Mesenchymal stem cell (in vitro differentiated cells and primary cell): ENCODE results near the gene KPNA6.

Experiments
- DNase-seq: peaks from one replicate; pipeline ENCODE4 v3.0.0-alpha.2; 2013
- H2AFZ ChIP-seq: one replicate; pipeline ENCODE4 v1.6.1; 2013; ENCODE audit warnings: low read depth, mild to moderate bottlenecking, control low read depth, inconsistent platforms, low read length, moderate library complexity
- H2AK5ac ChIP-seq: 2 replicates; pipeline ENCODE4 v1.6.1; 2013; ENCODE audit warnings: low read length, moderate library complexity, mild to moderate bottlenecking, inconsistent platforms; ENCODE audit not compliant: severe bottlenecking
- H2BK120ac ChIP-seq: one replicate; pipeline ENCODE4 v1.6.1; 2013; ENCODE audit warnings: low read depth, mild to moderate bottlenecking, inconsistent platforms, low read length, moderate library complexity
- H2BK12ac ChIP-seq, 2 experiments: one replicate each; pipeline ENCODE4 v1.6.1; 2013; ENCODE audit warnings: inconsistent platforms in 2 of 2, low read length in 2 of 2, mild to moderate bottlenecking in 2 of 2, moderate library complexity in 2 of 2, control low read depth in 1 of 2
- H2BK15ac ChIP-seq: one replicate; pipeline ENCODE4 v1.6.1; 2013; ENCODE audit warnings: mild to moderate bottlenecking, low read depth, inconsistent platforms; ENCODE audit not compliant: poor library complexity, severe bottlenecking
- H2BK5ac ChIP-seq: 2 replicates; pipeline ENCODE4 v1.6.1; 2013; ENCODE audit warnings: low read depth, mild to moderate bottlenecking, low read length, control low read depth, inconsistent platforms; ENCODE audit not compliant: poor library complexity, severe bottlenecking
- H3K14ac ChIP-seq, 2 experiments: one replicate each; pipeline ENCODE4 v1.6.1; 2013; ENCODE audit warnings: inconsistent platforms in 2 of 2, low read length in 2 of 2, control low read depth in 1 of 2, mild to moderate bottlenecking in 1 of 2, moderate library complexity in 1 of 2
- H3K18ac ChIP-seq, 2 experiments: one replicate each; pipeline ENCODE4 v1.6.1; 2013; ENCODE audit warnings: inconsistent platforms in 2 of 2, low read length in 2 of 2, control low read depth in 1 of 2, low read depth in 1 of 2, mild to moderate bottlenecking in 1 of 2
- H3K23ac ChIP-seq, 2 experiments: one replicate each; pipeline ENCODE4 v1.6.1; 2013; ENCODE audit warnings: inconsistent platforms in 2 of 2, low read length in 2 of 2, mild to moderate bottlenecking in 2 of 2, moderate library complexity in 2 of 2, control low read depth in 1 of 2
- H3K27ac ChIP-seq: 2 replicates; pipeline ENCODE4 v1.5.1; 2013; ENCODE audit warnings: mild to moderate bottlenecking, moderate library complexity, low read length, control low read depth, inconsistent platforms; ENCODE audit not compliant: poor library complexity, severe bottlenecking
- H3K27me3 ChIP-seq, 2 experiments: 2 replicates each; pipeline versions ENCODE4 v1.6.1 to v1.7.0; 2013; ENCODE audit warnings: low read length in 2 of 2, mild to moderate bottlenecking in 2 of 2, moderate library complexity in 2 of 2, control low read depth in 1 of 2, inconsistent platforms in 1 of 2; ENCODE audit not compliant: control insufficient read depth in 1 of 2, insufficient read depth in 1 of 2
- H3K36me3 ChIP-seq, 2 experiments: 2 replicates each; pipeline versions ENCODE4 v1.6.1 to v1.7.0; 2013; ENCODE audit warnings: low read length in 2 of 2, control low read depth in 1 of 2, inconsistent platforms in 1 of 2, low read depth in 1 of 2, mild to moderate bottlenecking in 1 of 2; ENCODE audit not compliant: insufficient read depth in 2 of 2, control insufficient read depth in 1 of 2
- H3K4ac ChIP-seq, 2 experiments: one replicate each; pipeline ENCODE4 v1.6.1; 2013; ENCODE audit warnings: inconsistent platforms in 2 of 2, low read length in 2 of 2, mild to moderate bottlenecking in 2 of 2, moderate library complexity in 2 of 2, control low read depth in 1 of 2, low read depth in 1 of 2
- H3K4me1 ChIP-seq: 2 replicates; pipeline ENCODE4 v1.6.1; 2013; ENCODE audit warnings: low read depth, low read length, control low read depth; ENCODE audit not compliant: control insufficient read depth, insufficient read depth
- H3K4me2 ChIP-seq: 2 replicates; pipeline ENCODE4 v1.6.1; 2013; ENCODE audit warnings: low read length, mild to moderate bottlenecking, inconsistent platforms; ENCODE audit not compliant: poor library complexity, severe bottlenecking
- H3K4me3 ChIP-seq, 2 experiments: 2 replicates each; pipeline versions ENCODE4 v1.5.1 to v1.7.0; 2013; ENCODE audit warnings: low read length in 2 of 2, mild to moderate bottlenecking in 2 of 2, control low read depth in 1 of 2, low read depth in 1 of 2; ENCODE audit not compliant: insufficient read depth in 1 of 2
- H3K79me1 ChIP-seq: replicated peaks from 2 replicates; pipeline ENCODE4 v1.6.1; 2013; ENCODE audit warnings: mild to moderate bottlenecking, control low read depth, low read length, inconsistent platforms; ENCODE audit not compliant: poor library complexity, severe bottlenecking
- H3K9ac ChIP-seq: 2 replicates; pipeline ENCODE4 v1.7.0; 2013; ENCODE audit warnings: mild to moderate bottlenecking, low read length, moderate library complexity
- H3K9me3 ChIP-seq: 2 replicates; pipeline ENCODE4 v1.7.0; 2013; ENCODE audit warnings: mild to moderate bottlenecking, low read length; ENCODE audit not compliant: control insufficient read depth
- H4K8ac ChIP-seq: one replicate; pipeline ENCODE4 v1.6.1; 2013; ENCODE audit warnings: inconsistent platforms, mild to moderate bottlenecking, low read length, moderate library complexity
- H4K91ac ChIP-seq: one replicate; pipeline ENCODE4 v1.6.1; 2013; ENCODE audit warnings: mild to moderate bottlenecking, low read length, inconsistent platforms
- WGBS: methylation state at CpG from one replicate; pipeline ENCODE4 v1.1.7; 2013; ENCODE audit warnings: mixed read lengths; 5-methylcytosine and 5-hydroxymethylcytosine counted together

The KPNA6 gene

DNA sequence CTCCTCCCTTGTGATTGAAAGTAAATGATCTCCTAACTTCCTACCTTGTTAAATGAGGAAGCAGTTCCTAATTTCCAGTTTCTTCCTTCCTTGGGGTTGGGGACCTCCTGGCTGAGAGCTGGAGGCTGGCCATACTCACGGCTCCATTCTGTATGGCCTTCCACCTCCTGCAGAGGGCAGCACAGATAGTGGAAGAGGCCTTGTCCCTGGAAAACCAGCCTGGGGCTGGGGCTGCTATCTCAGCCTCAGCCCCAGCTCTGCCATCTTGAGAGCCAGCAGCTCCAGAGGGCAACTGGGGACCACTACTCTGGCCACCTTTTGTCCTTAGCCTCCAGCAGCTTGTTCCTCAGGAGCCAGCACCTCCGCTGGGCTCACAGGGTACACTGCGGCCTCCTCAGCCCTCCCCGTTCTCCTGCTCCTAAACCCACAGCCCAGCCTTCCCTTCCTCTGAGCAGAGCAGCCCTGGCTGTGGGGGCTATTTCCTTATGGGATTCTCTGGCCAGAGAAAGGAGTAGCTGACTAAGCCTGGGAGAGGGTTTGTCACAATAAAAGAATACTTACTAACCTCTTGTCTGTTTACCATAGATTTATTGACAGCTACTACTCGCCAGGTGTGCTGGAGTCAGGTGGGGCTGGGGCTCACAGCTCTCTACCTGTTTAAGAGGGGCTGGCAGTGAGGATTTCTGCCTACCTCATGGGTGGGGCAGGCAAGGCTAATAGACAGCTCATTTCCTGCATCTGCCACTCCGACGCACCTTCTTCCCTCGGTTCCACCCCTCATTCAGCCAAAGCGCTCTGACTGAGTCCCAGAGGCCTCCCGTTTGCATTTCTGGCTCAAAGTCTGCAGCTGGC, 108.0 kb downstream of the KPNA6 start:
- no peak overlapping the region for H2BK120ac ChIP-seq
- H3K36me3 ChIP-seq = peaks cover 50 to 56% of the 10 kb centered on the region in 2 experiments
- H3K9me3 ChIP-seq = no peaks in the 10 kb centered on the region
- H3K27ac ChIP-seq = no peak overlapping the region
- H3K23ac ChIP-seq = no peak overlapping the region
- peaks cover 26% of the 10 kb centered on the region for H3K79me1 ChIP-seq
- no peak overlapping the region for H4K91ac ChIP-seq
- no peak overlapping the region for H3K4me3 ChIP-seq
- H3K18ac ChIP-seq = no peak overlapping the region
- H2BK5ac ChIP-seq = no peak overlapping the region
- H2AFZ ChIP-seq = no peak overlapping the region
- no peak overlapping the region for H3K4ac ChIP-seq
- WGBS = 84% methylated on average over 7 of the region's 10 CpGs
- no peak overlapping the region for H2AK5ac ChIP-seq
- peak; percentile 76 for DNase-seq
- no peak overlapping the region for H2BK12ac ChIP-seq
- no peak overlapping the region for H3K4me2 ChIP-seq
- no peak overlapping the region for H2BK15ac ChIP-seq
- H3K9ac ChIP-seq = peak overlapping the region; percentile 29
- H3K4me1 ChIP-seq = peaks cover 5% of the 10 kb centered on the region
- H3K14ac ChIP-seq = no peak overlapping the region
- H3K27me3 ChIP-seq = no peaks in the 10 kb centered on the region
- H4K8ac ChIP-seq = peak overlapping the region; percentile 52

DNA sequence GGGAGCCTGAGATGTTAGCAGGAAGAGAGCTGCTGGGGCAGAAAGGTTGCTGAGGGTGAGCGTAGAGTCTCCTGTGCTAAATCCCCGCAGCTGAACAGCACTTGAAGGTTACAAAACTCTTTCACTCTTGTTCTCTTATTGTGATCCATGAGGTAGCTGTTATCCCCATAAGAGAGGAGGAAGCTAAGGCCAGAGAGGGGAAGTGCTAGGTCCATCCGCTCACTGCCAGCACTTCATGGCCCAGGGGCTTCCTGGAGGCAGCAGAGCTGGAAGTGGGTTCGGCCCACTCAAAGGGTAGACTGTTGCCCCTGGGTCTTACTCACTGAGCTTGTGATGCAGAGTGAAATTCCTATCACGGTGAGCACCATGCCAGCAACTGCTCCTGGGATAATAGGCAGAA, 108.7 kb downstream of the KPNA6 start:
- H4K91ac ChIP-seq = no peak overlapping the region
- no peaks in the 10 kb centered on the region for H3K9me3 ChIP-seq
- H3K79me1 ChIP-seq = peaks cover 28% of the 10 kb centered on the region
- H3K27ac ChIP-seq = no peak overlapping the region
- peaks cover 10% of the 10 kb centered on the region for H3K4me1 ChIP-seq
- no peak for DNase-seq
- no peaks in the 10 kb centered on the region for H3K27me3 ChIP-seq
- H3K9ac ChIP-seq = peak overlapping the region; percentile 29
- H3K4ac ChIP-seq = no peak overlapping the region
- no peak overlapping the region for H2AK5ac ChIP-seq
- no peak overlapping the region for H2BK5ac ChIP-seq
- no peak overlapping the region for H2BK120ac ChIP-seq
- no peak overlapping the region for H3K23ac ChIP-seq
- no peak overlapping the region for H3K14ac ChIP-seq
- WGBS = 98% methylated on average over 4 of the region's 5 CpGs
- H3K4me3 ChIP-seq = no peak overlapping the region
- no peak overlapping the region for H2AFZ ChIP-seq
- H3K18ac ChIP-seq = no peak overlapping the region
- H2BK15ac ChIP-seq = no peak overlapping the region
- H2BK12ac ChIP-seq = no peak overlapping the region
- peaks cover 49 to 57% of the 10 kb centered on the region in 2 experiments for H3K36me3 ChIP-seq
- no peak overlapping the region for H3K4me2 ChIP-seq
- no peak overlapping the region for H4K8ac ChIP-seq

DNA sequence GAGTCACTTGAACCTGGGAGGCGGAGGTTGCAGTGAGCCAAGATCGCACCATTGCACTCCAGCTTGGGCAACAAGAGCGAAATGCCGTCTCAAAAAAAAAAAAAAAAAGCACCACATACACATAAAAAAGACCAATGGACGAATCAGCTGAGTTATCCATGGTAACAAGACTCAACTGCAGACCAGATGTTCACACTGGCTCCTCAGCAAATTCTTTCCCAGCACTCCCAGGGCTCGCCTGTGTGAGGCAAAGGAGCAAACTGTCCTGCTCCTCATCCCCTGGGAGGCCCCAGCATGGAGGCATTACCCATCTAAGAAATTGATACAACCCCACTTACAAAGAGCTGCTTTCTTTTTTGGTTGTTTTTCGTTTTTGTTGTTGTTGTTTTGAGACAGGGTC, 111.2 kb downstream of the KPNA6 start:
- no peak overlapping the region for H2BK15ac ChIP-seq
- H3K4me2 ChIP-seq = no peak overlapping the region
- H3K18ac ChIP-seq = no peak overlapping the region
- H4K91ac ChIP-seq = no peak overlapping the region
- no peaks in the 10 kb centered on the region for H3K27me3 ChIP-seq
- H3K4ac ChIP-seq = no peak overlapping the region
- no peak overlapping the region for H2BK5ac ChIP-seq
- no peak overlapping the region for H3K4me3 ChIP-seq
- no peak overlapping the region for H3K14ac ChIP-seq
- H3K23ac ChIP-seq = no peak overlapping the region
- DNase-seq = peak; percentile 40
- 88% methylated on average over 7 of the region's 7 CpGs for WGBS
- H3K27ac ChIP-seq = no peak overlapping the region
- H3K9me3 ChIP-seq = no peaks in the 10 kb centered on the region
- H2AK5ac ChIP-seq = no peak overlapping the region
- peaks cover 41 to 58% of the 10 kb centered on the region in 2 experiments for H3K36me3 ChIP-seq
- no peak overlapping the region for H4K8ac ChIP-seq
- H3K4me1 ChIP-seq = peaks cover 19% of the 10 kb centered on the region
- no peak overlapping the region for H2AFZ ChIP-seq
- H2BK12ac ChIP-seq = no peak overlapping the region
- H3K79me1 ChIP-seq = peaks cover 34% of the 10 kb centered on the region
- no peak overlapping the region for H3K9ac ChIP-seq
- no peak overlapping the region for H2BK120ac ChIP-seq

DNA sequence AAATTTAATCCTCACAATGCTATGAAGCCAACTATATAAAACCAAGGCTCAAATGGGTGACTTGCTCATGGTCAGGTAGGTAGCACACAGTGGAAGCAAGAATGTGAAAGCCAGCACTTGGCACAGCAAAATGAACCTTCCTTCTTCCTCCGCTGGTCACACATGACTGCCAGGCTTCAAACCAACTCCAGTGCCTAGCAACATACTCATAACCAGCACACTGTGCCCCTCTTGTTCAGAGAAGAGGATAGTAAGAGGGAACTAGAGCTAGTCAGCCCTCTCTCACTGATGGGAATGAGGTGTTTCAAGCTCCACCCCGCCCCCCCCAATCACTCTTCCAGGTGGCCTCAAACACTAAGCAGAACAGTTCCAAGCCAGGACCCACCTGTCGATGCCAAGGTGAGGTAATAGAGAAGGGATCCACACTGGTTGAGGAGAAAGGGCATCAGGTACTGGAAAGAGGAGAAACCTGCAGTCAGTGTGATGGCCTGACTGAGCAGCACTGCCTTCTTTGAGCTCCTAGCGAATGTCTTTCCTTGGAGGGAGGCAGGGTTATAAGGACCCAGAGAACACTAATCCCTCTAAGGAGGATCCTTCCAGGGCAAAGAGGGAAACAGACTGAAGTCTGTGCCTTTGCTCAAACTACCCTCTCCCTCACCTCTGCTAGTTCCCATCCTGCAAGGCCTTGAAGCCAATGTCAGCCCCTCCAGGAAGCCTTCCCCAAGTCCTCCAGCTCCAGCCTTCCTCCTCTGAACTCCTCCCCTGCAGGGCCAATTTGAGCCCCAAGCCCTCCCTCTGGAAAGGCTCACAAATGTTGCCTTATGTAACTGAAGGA, 113.1 kb downstream of the KPNA6 start:
- Histone ChIP-seq H3K36me3 (peaks cover 39 to 56% of the 10 kb centered on the region in 2 experiments), H2BK15ac (no peak overlapping the region), H2BK12ac (peak overlapping the region in 1 of 2 experiments; percentile 22), H3K4me3 (peak overlapping the region in 1 of 2 experiments; percentile 92), H3K4me1 (peaks cover 19% of the 10 kb centered on the region), H3K9me3 (no peaks in the 10 kb centered on the region), H3K9ac (peak overlapping the region; percentile 100), H3K4ac (peak overlapping the region in 1 of 2 experiments; percentile 32), H2AK5ac (peak overlapping the region; percentile 29), H3K27me3 (no peaks in the 10 kb centered on the region), H3K27ac (peak overlapping the region; percentile 17), H2AFZ (no peak overlapping the region), H3K18ac (peak overlapping the region in 1 of 2 experiments; percentile 13), H3K14ac (no peak overlapping the region), H3K23ac (peak overlapping the region in 1 of 2 experiments; percentile 19), H2BK5ac (no peak overlapping the region), H3K4me2 (peak overlapping the region; percentile 57), H4K8ac (peak overlapping the region; percentile 45), H4K91ac (no peak overlapping the region), H2BK120ac (no peak overlapping the region), H3K79me1 (peaks cover 32% of the 10 kb centered on the region)
- DNase-seq = no peak
- 100% methylated on average over 2 of the region's 4 CpGs for WGBS
